Ovary (tissue), 9 donors: ENCODE measurements around the gene FOXC1. TPM values are rescaled to one million over a fixed set of nuclear protein-coding genes. Genes with fewer than 3 reads are reported as not detected.

Experiments used
- DNase-seq, 5 donors: peaks; one replicate each; pipeline ENCODE4 v3.0.0-alpha.2; 2019 to 2020
- H3K27ac ChIP-seq, 2 donors: fragments of 200-600 bp; one replicate each; pipeline versions ENCODE4 v1.5.1 to v1.8.0; 2019 to 2022
- H3K27me3 ChIP-seq: fragments of 200-600 bp; one replicate; pipeline ENCODE4 v1.8.0; 2022
- H3K36me3 ChIP-seq: fragments of 200-600 bp; sonication (generic); one replicate; pipeline ENCODE4 v1.5.1; 2019
- H3K4me1 ChIP-seq: one replicate; pipeline ENCODE4 v1.8.1; 2013; ENCODE audit warnings: mild to moderate bottlenecking, moderate library complexity; ENCODE audit not compliant: insufficient read depth
- H3K4me3 ChIP-seq: fragments of 200-600 bp; sonication (generic); one replicate; pipeline ENCODE4 v1.5.1; 2017
- H3K9me3 ChIP-seq, 2 donors: fragments of 200-600 bp in 1 of 2; sonication (generic) in 1 of 2; one replicate each; pipeline versions ENCODE4 v1.5.1 to v1.8.1; 2013 to 2019; ENCODE audit warnings: mild to moderate bottlenecking in 1 of 2, moderate library complexity in 1 of 2
- CTCF ChIP-seq, 3 donors: fragments of 450-650 bp in 2 of 3; fragments of 200-600 bp in 1 of 3; IDR thresholded peaks; one replicate each; pipeline versions ENCODE4 v1.5.1 to v1.8.0; 2016 to 2022; ENCODE audit warnings: antibody characterized with exemption in 3 of 3, mild to moderate bottlenecking in 1 of 3
- EP300 ChIP-seq: sonication (generic); formaldehyde crosslinking; IDR thresholded peaks from one replicate; pipeline ENCODE4 v1.6.1; 2017; ENCODE audit warnings: antibody characterized with exemption
- POLR2A ChIP-seq: fragments of 450-650 bp; IDR thresholded peaks from one replicate; pipeline ENCODE4 v1.6.1; 2017; ENCODE audit warnings: antibody characterized with exemption, mild to moderate bottlenecking, moderate library complexity
- WGBS, 3 donors: extraction: QIAGEN DNeasy Blood & Tissue Kit in 1 of 3; methylation state at CpG; one replicate each; pipeline versions ENCODE4 v1.1.5 to v1.1.7; 2013 to 2017; 5-methylcytosine and 5-hydroxymethylcytosine counted together
- intact Hi-C, 4 donors: fragments of 100-400 bp; cut with DNase I; formaldehyde crosslinking; loops; one replicate each; pipeline versions ENCODE4 v1.11.0 to v1.15.1; 2022 to 2023
- polyA plus RNA-seq, 2 donors: library from polyadenylated mRNA; stranded (reverse); fragments of 200-250 nt in 1 of 2; fragments of 350-450 nt in 1 of 2; fragmentation: Illumina TruSeq in 1 of 2; extraction: RNeasy Lipid Tissue Mini Kit (QIAGEN cat#74804) in 1 of 2; gene quantifications; one replicate each; pipeline ENCODE4 v1.2.3, GENCODE V29; 2013 to 2014
- total RNA-seq, 7 donors: library from RNA; depleted of rRNA in 2 of 7; stranded (reverse); fragments of >200 nt in 2 of 7; fragmentation: NEBNext Ultra II Directional in 3 of 7; extraction: Animal tissue kit (Norgen Biotek cat#: 25700) in 3 of 7; gene quantifications; one replicate each; pipeline versions ENCODE4 v1.1.0 to v1.2.4, GENCODE V29; 2016 to 2023
- donor health status: DM: no; HTN: no; CAD: no; lungs with moderate emphysema.
- donor health status: DM: no; HTN: no; CAD: no.
- donor health status: Bipolar disorder and iron deficiency.
- donor health status: DM: yes; HTN: yes; CAD: no.
- donor health status: DM: no; HTN: no; CAD: no.
- donor health status: DM: yes; HTN: yes; CAD: no.

Gene FOXC1
- total and polyA plus RNA-seq, 9 donors, result 4.3 to 21.2 (median 6.5) TPM

DNA sequence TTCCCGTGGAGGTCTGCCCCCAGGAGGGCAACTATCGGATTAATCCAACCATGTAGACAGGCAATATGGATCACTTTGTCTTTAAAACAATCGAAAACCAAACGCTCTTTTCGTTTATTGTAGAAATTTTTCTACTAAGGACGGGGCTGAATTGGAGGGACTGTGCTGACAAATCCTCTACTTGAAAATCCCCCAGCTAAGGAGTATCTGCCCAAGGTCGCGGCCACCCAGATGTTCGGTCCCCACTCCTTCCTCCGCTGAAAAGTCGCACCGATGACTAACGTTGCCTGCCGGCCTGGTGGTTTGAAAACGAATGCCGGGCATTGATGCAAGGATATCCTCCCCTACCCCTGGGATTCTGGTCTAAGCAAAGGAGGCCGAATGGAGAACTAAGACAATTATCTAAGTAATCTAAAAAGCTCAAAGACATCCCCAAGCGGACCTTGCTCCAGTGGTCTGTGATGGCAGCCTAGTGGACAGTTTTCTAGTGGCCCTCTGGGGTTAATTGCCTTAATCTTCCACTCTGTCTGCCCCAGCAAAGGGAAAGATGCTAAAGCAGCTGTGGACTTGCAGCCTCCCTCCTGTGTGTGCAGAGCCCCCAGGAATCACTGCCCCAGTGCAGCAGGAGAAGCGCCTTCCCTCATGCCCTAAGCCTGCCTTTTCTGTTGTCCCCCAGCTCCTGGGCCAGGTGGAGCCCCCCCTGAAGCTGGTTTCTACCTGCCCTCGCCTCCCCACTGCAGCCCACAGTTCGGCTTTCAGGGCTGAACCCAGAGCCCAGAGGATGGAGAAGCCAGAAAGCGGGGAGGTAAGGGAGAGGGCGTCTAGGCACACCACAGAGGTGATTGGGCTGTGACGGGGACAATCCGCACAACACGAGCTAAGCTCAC is 3.6 kb upstream of the FOXC1 start:
- intact Hi-C loops, result loop anchor here in 3 of 4 donors (5.0 to 10.0 kb wide), 5 partner anchors 299 to 1159 kb away; partner anchors contain the start of gene WRNIP1 (in 1 of the 3)

DNA sequence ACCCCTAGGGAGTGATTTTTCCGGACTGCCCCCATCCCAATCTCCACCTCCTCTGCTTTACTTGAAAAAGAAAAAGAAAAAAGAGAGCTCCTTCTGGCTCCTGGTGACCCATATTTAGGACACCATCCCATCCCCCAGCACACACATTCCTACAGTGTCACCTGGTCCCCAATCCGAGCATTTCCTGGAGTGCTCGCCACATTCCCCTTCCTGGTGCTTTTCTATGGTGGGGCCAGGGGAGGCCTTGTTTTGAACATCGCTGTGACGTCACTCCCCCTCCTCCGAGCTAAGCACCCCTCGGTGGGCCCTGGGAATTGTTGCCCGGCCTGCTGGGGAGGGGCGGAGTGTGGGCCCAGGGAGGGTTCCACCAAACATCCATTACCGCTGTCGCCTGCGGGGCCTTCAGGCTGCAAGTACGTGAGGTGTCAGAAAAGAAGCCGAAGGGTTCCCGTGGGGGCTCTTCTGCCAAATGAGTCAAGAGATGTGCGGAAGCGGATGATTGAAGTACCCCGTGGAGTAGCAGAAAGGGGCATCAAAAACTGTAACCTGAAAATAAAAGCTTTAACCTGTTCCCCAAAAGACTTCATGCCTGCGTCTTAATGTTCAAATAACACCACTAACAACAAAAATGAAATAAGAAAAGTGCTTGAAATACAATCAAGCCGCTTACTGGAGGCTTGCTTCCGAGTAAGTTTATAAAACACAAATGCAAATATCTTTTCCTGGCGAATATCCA is 2.8 kb upstream of the FOXC1 start:
- H3K27ac ChIP-seq, result no peak overlapping the region
- intact Hi-C loops, result loop anchor here in 3 of 4 donors (5.0 to 10.0 kb wide), 5 partner anchors 298 to 1158 kb away; partner anchors contain the start of gene WRNIP1 (in 1 of the 3)
- peaks cover 8% of the 10 kb centered on the region for H3K4me1 ChIP-seq
- H3K4me3 ChIP-seq, result no peak overlapping the region
- DNase-seq, result no peak
- no peaks in the 10 kb centered on the region for H3K36me3 ChIP-seq
- no peaks in the 10 kb centered on the region for H3K9me3 ChIP-seq
- TF ChIP-seq EP300, result no peak
- no peak for TF ChIP-seq CTCF (IDR thresholded peaks at IDR 0.05)
- TF ChIP-seq POLR2A, result no peak
- 48 to 62% (median 54%) methylated on average over 22 of the region's 22 CpGs for WGBS, 3 donors
- peaks cover 8% of the 10 kb centered on the region for H3K27me3 ChIP-seq

More for the DNA sequence above, 3.6 kb upstream of the FOXC1 start:
- DNase-seq, result no peak
- Histone ChIP-seq H3K27me3 (peaks cover 8% of the 10 kb centered on the region), H3K27ac (no peak overlapping the region), H3K36me3 (no peaks in the 10 kb centered on the region), H3K4me3 (no peak overlapping the region), H3K4me1 (peaks cover 5% of the 10 kb centered on the region), H3K9me3 (no peaks in the 10 kb centered on the region)
- TF ChIP-seq POLR2A, result no peak
- no peak for TF ChIP-seq CTCF (IDR thresholded peaks at IDR 0.05)
- no peak for TF ChIP-seq EP300
- WGBS, 3 donors, result 51 to 65% (median 53%) methylated on average over 26 of the region's 26 CpGs

DNA sequence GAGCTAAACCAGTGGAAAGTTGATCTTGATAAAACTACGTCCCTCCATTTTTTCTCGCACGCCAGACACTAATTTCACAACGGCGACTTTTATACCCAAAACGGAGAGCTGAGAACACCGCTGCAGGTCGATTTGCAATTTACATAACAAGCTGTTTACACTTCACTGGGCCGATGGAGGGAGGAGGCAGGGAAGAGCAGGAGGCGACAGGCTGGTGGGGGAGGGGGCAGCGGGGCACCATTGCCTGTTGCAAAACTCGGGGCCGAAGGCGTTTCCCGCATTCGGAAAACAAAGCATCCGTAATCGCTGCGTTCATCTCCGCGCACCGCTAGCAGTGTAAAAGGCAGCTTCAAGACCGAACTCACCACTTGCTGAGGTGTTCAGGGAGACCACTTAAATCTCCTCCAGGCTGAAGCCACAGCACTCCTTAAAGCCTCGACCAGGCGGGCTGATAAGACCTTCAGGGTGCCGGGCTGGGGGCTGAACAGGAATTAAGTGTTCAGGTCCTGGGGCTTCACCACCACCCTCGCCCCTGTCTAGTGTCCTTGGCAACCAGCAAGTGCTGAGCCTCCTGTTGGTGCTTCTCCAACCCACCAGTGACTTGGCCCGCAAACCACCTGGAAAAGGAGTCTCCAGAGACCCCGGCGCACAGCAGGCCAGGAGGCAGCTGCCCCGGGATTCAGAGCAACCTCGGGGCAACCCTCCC is 2.0 kb upstream of the FOXC1 start:
- Histone ChIP-seq H3K4me1 (peaks cover 8% of the 10 kb centered on the region), H3K36me3 (no peaks in the 10 kb centered on the region), H3K4me3 (no peak overlapping the region), H3K27me3 (peaks cover 8% of the 10 kb centered on the region), H3K27ac (no peak overlapping the region), H3K9me3 (no peaks in the 10 kb centered on the region)
- intact Hi-C loops, result loop anchor here in 3 of 4 donors (2.0 to 10.0 kb wide), 6 partner anchors 297 to 1157 kb away; partner anchors contain the start of gene WRNIP1 (in 1 of the 3)
- TF ChIP-seq POLR2A, result no peak
- no peak for TF ChIP-seq EP300
- TF ChIP-seq CTCF (IDR thresholded peaks at IDR 0.05), result no peak
- WGBS, 3 donors, result 27 to 42% (median 34%) methylated on average over 32 of the region's 32 CpGs
- no peak for DNase-seq
